Subcutaneous adipose tissue (tissue), 4 donors: ENCODE results near the gene COL9A3. TPM values are rescaled to one million over a fixed set of nuclear protein-coding genes. Genes with fewer than 3 reads are reported as not detected.

Experiments used
- CTCF ChIP-seq: fragments of 450-650 bp; IDR thresholded peaks from one replicate; pipeline ENCODE4 v1.5.1; 2016; ENCODE audit warnings: low read depth, mild to moderate bottlenecking, control low read depth, antibody characterized with exemption, moderate library complexity
- total RNA-seq, 4 donors: library from RNA; depleted of rRNA; stranded (reverse); fragments of >200 nt; gene quantifications; one replicate each; pipeline ENCODE4 v1.1.0, GENCODE V29; 2016

The COL9A3 gene
- total RNA-seq, 4 donors from 2014 or later, result 0.22 to 1.3 TPM; not detected in 2

GRCh38 chr20:62775206-62775605 lies 41.6 kb upstream of the COL9A3 start:
- no peak for TF ChIP-seq CTCF

DNA sequence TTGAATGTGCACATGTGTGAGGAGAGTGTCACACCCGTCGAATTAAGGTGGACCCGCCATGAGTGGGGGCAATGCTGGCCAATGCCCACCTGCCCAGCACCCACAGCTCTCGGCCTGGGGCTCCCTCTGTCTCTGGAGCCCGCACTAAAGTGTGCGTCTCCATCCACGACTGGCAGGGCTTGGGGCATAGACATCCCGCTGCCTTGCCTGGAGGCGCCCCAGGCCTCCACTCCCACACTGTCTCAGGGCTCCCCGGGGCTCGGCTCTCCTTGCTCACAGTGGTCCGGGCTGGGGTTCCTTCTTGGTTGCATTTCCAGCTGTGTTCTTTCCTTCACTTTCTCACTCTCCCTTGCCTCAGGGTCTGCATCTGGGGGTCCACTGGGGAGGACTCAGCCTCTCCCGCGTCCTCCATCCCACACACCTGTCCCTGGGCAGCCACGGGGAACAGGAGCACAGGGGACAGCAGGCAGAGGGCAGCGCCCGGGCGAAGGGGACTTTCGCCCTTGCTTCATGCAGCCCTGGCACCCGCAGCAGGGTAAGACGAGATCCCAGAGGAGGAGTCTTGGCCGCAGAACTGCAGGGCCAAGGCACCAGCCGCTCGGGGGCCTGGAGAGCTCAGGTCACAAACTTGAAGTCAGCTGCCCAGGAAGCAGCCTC lies 40.7 kb upstream of the COL9A3 start:
- no peak for TF ChIP-seq CTCF

- no peak for TF ChIP-seq CTCF
Observed at GRCh38 chr20:62776692-62777527, 39.9 kb upstream of the COL9A3 start.

DNA sequence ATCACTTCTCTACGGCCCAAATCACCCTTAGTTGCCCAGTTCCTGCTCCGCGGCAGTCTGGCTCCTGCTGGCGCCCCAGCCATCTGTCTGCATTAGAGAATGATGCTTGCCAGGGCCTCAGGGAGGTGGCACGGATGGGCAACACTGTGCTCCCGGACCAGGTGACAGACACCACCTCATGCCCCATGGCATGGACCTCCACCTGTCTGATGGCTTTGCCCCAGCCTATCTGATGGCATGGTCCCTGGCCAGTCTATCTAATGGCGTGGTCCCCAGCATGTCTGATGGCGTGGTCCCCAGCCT lies 39.4 kb upstream of the COL9A3 start:
- no peak for TF ChIP-seq CTCF

GRCh38 chr20:62778058-62778457 lies 38.8 kb upstream of the COL9A3 start:
- TF ChIP-seq CTCF, result no peak

- no peak for TF ChIP-seq CTCF
Observed at GRCh38 chr20:62778601-62779416, 38.0 kb upstream of the COL9A3 start.

- TF ChIP-seq CTCF, result no peak
Observed at GRCh38 chr20:62779417-62779685, 37.5 kb upstream of the COL9A3 start.
